ENCODE measurements around the gene PWWP2B.

DNA sequence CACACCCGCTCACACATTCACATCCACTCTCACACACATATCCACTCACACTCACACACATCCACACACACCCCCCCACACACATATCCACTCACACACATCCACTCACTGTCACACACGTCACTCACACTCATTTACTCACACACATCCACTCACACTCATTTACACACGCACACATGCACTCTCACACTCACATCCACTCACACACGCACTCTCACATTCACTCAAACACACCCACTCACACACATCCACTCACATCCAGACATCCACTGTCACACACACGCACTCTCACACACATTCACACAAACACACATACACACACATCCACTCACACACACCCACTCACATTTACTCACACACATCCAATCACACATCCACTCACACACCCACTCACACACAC lies 18.3 kb downstream of the PWWP2B start:
- TF ChIP-seq POLR2AphosphoS5 (IDR thresholded peaks at IDR 0.05): no peak
- no peak for TF ChIP-seq CTCF (IDR thresholded peaks at IDR 0.05)

Measured in esophagus muscularis mucosa (tissue), 3 donors.